GM12872 (cell line): ENCODE measurements around the gene TJP2.

Source experiments
- TF ChIP-seq, protein P1 (sequence below): IDR thresholded peaks from 3 replicates; pipeline ENCODE4 v1.5.1; 2011; ENCODE audit warnings: low read depth, mild to moderate bottlenecking, low read length, moderate library complexity; ENCODE audit not compliant: insufficient read depth

TJP2 gene

DNA sequence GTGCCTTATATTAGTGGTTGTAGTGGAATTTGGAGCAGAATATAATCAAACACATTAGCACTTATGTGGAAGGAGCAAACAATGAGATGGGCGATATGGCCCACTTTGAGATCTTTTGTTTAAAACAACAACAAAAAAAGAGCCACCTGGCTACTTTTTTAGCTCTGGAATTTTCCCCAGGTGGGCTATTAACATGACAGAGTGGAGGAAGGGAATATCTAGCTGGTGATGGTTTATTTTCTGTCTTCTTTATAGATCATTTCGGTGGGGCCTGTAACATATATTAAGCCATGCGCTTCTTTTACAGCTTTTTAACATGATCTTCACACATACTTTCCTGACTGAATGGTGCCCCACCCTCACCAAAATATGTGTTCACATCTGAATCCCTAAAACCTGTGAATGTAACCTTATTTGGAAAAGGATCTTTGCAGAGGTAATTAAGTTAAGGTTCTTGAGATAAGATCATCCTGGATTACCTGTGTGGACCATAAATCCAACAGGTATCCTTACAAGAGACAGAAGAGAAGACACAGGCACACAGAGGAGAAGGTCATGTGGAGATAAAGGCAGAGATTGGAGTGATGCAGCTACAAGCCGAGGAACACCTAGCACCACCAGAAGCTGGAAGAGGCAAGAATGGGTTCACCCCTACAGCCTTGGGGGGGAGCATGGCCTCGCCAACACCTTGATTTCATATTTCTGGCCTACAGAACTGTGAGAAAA, 134.3 kb downstream of the TJP2 start:
- TF ChIP-seq, protein P1, sequence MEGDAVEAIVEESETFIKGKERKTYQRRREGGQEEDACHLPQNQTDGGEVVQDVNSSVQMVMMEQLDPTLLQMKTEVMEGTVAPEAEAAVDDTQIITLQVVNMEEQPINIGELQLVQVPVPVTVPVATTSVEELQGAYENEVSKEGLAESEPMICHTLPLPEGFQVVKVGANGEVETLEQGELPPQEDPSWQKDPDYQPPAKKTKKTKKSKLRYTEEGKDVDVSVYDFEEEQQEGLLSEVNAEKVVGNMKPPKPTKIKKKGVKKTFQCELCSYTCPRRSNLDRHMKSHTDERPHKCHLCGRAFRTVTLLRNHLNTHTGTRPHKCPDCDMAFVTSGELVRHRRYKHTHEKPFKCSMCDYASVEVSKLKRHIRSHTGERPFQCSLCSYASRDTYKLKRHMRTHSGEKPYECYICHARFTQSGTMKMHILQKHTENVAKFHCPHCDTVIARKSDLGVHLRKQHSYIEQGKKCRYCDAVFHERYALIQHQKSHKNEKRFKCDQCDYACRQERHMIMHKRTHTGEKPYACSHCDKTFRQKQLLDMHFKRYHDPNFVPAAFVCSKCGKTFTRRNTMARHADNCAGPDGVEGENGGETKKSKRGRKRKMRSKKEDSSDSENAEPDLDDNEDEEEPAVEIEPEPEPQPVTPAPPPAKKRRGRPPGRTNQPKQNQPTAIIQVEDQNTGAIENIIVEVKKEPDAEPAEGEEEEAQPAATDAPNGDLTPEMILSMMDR, result no peak

DNA sequence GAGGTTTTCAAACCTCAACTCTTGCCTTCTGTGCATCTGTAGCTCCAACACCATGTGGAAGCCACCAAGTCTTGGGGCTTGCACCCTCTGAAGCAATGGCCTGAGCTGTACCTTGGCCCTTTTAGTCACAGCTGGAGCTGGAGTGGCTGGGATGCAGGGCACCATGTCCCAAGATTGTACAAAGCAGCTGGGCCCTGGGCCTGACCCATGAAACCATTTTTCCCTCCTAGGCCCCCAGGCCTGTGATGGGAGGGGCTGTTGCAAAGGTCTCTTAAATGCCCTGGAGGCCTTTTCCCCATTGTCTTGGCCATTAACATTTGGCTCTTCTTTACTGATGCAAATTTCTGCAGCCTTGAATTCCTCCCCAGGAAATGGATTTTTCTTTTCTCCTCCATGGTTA, 139.1 kb downstream of the TJP2 start:
- TF ChIP-seq, protein P1, result no peak

DNA sequence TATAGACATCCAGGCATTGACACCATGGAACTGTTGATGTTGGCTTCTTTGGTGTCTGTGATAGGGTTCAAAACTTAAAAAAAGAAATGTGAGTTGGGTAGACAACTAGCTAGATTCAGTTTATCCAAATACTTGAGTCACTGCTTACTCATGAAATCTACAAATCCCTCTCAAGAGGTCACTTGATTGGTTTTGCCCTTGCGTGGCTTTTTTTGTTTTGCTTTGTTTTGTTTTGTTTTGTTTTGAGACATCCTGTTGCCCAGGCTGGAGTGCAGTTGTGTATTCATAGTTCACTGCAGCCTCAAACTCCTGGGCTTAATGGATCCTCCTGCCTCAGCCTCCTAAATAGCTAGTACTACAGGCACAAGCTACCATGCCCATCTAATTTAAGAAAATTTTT, 140.5 kb downstream of the TJP2 start:
- TF ChIP-seq, protein P1, result no peak

DNA sequence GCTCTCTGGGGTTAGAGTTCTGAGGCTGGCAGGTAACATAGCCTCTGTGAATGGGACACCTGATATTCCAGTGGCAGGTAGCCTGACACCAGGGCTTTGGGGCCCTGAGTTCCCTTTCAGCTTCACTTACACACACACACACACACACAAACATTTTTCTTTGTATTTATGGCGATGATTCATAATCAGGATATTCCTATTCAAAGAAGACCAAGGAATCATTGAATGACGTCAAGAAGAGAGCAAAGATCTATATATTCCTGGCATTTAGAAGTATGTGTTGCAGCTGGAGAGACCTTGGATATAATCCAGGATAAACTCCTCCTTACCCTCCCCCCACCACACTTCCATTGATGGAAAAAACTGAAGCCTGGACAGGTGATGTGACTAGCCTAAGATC, 143.0 kb downstream of the TJP2 start:
- TF ChIP-seq, protein P1, result no peak

DNA sequence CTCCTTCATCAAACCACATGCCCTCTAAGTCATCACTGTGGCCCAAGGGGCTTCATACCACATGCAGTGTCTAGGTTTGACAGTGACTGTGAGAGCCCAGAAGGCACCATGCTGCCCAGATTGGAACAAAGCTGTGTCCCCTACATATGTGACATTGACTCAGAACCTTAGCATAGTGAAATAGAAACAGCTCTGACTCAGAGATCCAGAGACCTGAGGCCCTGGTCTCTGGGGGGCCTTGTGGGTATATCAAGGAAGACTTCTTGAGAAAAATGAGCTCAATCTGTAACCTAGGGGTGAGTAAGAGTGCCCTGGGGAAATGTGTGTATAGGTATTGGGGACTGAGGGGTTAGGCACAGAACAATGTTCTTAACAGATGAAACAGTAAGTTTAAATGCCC, 143.8 kb downstream of the TJP2 start:
- TF ChIP-seq, protein P1, result no peak

DNA sequence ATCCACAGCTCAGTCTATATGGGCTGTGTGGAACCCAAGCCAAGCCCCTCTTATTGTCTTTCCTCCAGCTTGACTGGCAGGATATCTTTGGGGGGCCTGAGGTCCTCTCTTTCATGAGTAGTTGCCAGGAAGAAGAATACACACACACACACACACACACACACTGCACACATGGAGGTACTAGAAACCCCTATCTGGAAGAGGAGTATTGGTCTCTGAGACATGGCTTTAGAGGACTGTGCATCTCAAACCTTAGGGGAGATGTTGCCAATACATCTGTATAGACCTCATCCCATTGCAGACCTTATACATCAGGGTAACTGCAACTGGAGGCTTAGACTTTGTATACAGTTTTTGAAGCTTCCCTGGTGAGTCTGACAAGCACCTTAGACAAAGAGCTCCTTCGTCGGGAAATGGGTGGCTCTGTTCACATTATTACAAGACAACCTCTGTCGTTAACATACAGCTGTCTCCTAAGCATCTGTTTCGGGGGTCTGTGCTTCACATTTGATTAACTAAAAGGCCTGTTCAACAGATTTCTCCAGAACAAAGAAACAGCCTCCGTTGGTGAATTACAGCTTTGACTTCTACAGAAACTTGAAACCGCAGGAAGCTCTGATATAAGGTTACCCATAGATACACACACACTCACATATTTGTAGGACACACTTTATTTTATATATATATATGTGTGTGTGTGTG, 145.4 kb downstream of the TJP2 start:
- TF ChIP-seq, protein P1, result no peak

DNA sequence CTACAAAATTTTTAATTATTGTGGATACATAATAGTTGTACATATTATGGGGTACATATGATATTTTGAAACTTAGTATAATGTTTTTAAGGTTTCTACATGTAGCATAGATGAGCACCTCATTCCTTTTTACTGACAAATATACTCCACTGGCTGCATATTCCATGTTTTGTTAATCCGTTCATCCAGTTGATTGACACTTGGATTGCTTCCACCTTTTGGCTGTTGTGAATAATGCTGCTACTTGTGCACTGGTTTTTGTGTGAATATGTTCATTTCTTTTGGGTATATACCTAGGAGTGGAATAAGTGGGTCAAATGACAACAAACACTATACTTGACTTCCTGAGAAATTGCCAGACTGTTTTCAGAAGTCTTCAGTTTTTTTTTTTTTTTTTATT, 148.2 kb downstream of the TJP2 start:
- TF ChIP-seq, protein P1, result no peak
